NCI-H146 treated with DMSO at 0.1 percent for 48 hours (cell line): ENCODE results near the gene PTPN3.

Experiments used
- DNase-seq: peaks from one replicate; lab custom pipeline; 2025; ENCODE audit not compliant: unreplicated experiment; lab: John Stamatoyannopoulos, UW

PTPN3 gene

GRCh38 chr9:109507421-109507838 is 9.3 kb upstream of the PTPN3 start:
- DNase-seq, result no peak

- no peak for DNase-seq
Observed at GRCh38 chr9:109506097-109506712, 8.1 kb upstream of the PTPN3 start.

- DNase-seq, result no peak
Observed at GRCh38 chr9:109504689-109505088, 6.6 kb upstream of the PTPN3 start.

GRCh38 chr9:109500421-109500974 is 2.4 kb upstream of the PTPN3 start:
- no peak for DNase-seq

- peak; percentile 27 for DNase-seq
Observed at GRCh38 chr9:109499631-109500410, 1.7 kb upstream of the PTPN3 start.

- DNase-seq, result no peak
Observed at GRCh38 chr9:109499093-109499630, 1.1 kb upstream of the PTPN3 start.

- DNase-seq, result no peak
Observed at GRCh38 chr9:109497226-109498153, 617 bp downstream of the PTPN3 start.

- DNase-seq, result no peak
Observed at GRCh38 chr9:109496841-109497225, 1.3 kb downstream of the PTPN3 start.

- DNase-seq, result no peak
Observed at GRCh38 chr9:109496218-109496617, 1.9 kb downstream of the PTPN3 start.

- no peak for DNase-seq
Observed at GRCh38 chr9:109493648-109494047, 4.5 kb downstream of the PTPN3 start.

GRCh38 chr9:109491590-109491989 is 6.5 kb downstream of the PTPN3 start:
- DNase-seq, result no peak

GRCh38 chr9:109488791-109489492 is 9.2 kb downstream of the PTPN3 start:
- DNase-seq, result no peak

- no peak for DNase-seq
Observed at GRCh38 chr9:109488351-109488750, 9.8 kb downstream of the PTPN3 start.

- no peak for DNase-seq
Observed at GRCh38 chr9:109487247-109487646, 10.9 kb downstream of the PTPN3 start.

- no peak for DNase-seq
Observed at GRCh38 chr9:109483744-109484429, 14.2 kb downstream of the PTPN3 start.

GRCh38 chr9:109482391-109482916 is 15.7 kb downstream of the PTPN3 start:
- no peak for DNase-seq

GRCh38 chr9:109481856-109482255 is 16.3 kb downstream of the PTPN3 start:
- DNase-seq, result no peak

- no peak for DNase-seq
Observed at GRCh38 chr9:109479822-109480221, 18.3 kb downstream of the PTPN3 start.

- DNase-seq, result no peak
Observed at GRCh38 chr9:109478665-109479380, 19.3 kb downstream of the PTPN3 start.
